K562 (cell line): ENCODE measurements around the gene PHYH.

Source experiments
- BCL6 ChIP-seq: fragments of 250-450 bp; sonication (Bioruptor Pico); IDR thresholded peaks from 2 replicates; pipeline ENCODE4 v1.4.0; 2020
- JUNB ChIP-seq: fragments of 450-650 bp; formaldehyde crosslinking; conservative IDR thresholded peaks from 2 replicates; pipeline ENCODE4 v1.4.0; 2020; ENCODE audit warnings: mild to moderate bottlenecking
- NRF1 ChIP-seq, 2 experiments: fragments of 450-650 bp; IDR thresholded peaks in 1 of 2; conservative IDR thresholded peaks in 1 of 2; 2 replicates each; pipeline ENCODE4 v1.6.1; 2014; ENCODE audit warnings: mild to moderate bottlenecking in 2 of 2
- TCF3 ChIP-seq: sonication (generic); formaldehyde crosslinking; IDR thresholded peaks from 2 replicates; pipeline ENCODE4 v1.4.0; 2020; ENCODE audit warnings: mild to moderate bottlenecking, missing genetic modification reagents
- ZBTB8A ChIP-seq: fragments of 450-650 bp; IDR thresholded peaks from 2 replicates; pipeline ENCODE4 v1.6.1; 2018; ENCODE audit warnings: mild to moderate bottlenecking, moderate library complexity; ENCODE audit not compliant: partially characterized antibody
- ZFPM2 ChIP-seq: fragments of 250-450 bp; sonication (Bioruptor Pico); IDR thresholded peaks from 2 replicates; pipeline ENCODE4 v1.5.1; 2022; ENCODE audit warnings: mild to moderate bottlenecking
- TF ChIP-seq, protein P1 (sequence below), 2 experiments: fragments of 450-650 bp; formaldehyde crosslinking in 1 of 2; IDR thresholded peaks; 2 replicates each; pipeline versions ENCODE4 v1.4.0 to v1.6.1; 2014 to 2020; ENCODE audit warnings: mild to moderate bottlenecking in 2 of 2, borderline replicate concordance in 1 of 2, low read depth in 1 of 2
- TF ChIP-seq, protein P2 (sequence below): fragments of 250-450 bp; sonication (Bioruptor Pico); IDR thresholded peaks from 2 replicates; pipeline ENCODE4 v1.5.1; 2021; ENCODE audit warnings: mild to moderate bottlenecking
- TF ChIP-seq, protein P3 (sequence below): sonication (generic); formaldehyde crosslinking; IDR thresholded peaks from 2 replicates; pipeline ENCODE4 v1.9.0; 2022; ENCODE audit warnings: mild to moderate bottlenecking, missing genetic modification reagents

DNA sequence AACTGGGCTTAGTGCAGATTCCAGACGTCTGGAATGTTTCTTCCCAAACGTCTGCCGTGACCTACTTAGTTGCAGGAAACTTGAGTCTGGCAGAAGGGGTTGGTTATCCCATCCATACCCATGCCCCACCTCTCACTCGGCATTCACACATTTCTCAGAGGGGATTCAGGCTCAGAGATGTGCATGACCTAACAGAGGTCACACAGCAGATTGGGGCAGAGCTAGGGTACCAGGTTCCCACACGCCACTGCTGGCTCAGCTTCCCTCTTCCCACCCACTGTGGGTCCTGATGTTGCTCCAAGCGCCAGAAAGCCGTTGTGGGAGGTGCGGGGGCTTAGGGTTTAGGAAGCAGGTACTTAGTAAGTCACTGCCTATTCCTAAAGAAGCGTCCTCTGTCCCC lies 68.7 kb downstream of the PHYH start:
- TF ChIP-seq NRF1 (conservative IDR thresholded peaks at IDR 0.05 in 1 of 2, IDR thresholded peaks at IDR 0.05 in 1 of 2) (no peak), ZFPM2 (CRISPR knock-in tag) (no peak), JUNB (CRISPR knock-in tag) (no peak), ZBTB8A (no peak), BCL6 (CRISPR knock-in tag) (no peak), TCF3 (no peak)
- TF ChIP-seq, protein P1, sequence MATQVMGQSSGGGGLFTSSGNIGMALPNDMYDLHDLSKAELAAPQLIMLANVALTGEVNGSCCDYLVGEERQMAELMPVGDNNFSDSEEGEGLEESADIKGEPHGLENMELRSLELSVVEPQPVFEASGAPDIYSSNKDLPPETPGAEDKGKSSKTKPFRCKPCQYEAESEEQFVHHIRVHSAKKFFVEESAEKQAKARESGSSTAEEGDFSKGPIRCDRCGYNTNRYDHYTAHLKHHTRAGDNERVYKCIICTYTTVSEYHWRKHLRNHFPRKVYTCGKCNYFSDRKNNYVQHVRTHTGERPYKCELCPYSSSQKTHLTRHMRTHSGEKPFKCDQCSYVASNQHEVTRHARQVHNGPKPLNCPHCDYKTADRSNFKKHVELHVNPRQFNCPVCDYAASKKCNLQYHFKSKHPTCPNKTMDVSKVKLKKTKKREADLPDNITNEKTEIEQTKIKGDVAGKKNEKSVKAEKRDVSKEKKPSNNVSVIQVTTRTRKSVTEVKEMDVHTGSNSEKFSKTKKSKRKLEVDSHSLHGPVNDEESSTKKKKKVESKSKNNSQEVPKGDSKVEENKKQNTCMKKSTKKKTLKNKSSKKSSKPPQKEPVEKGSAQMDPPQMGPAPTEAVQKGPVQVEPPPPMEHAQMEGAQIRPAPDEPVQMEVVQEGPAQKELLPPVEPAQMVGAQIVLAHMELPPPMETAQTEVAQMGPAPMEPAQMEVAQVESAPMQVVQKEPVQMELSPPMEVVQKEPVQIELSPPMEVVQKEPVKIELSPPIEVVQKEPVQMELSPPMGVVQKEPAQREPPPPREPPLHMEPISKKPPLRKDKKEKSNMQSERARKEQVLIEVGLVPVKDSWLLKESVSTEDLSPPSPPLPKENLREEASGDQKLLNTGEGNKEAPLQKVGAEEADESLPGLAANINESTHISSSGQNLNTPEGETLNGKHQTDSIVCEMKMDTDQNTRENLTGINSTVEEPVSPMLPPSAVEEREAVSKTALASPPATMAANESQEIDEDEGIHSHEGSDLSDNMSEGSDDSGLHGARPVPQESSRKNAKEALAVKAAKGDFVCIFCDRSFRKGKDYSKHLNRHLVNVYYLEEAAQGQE (IDR thresholded peaks at IDR 0.05; ENCODE audit: borderline replicate concordance): no peak
- TF ChIP-seq, protein P1 (CRISPR knock-in tag; IDR thresholded peaks at IDR 0.05; ENCODE audit: low read depth): no peak
- TF ChIP-seq, protein P2, sequence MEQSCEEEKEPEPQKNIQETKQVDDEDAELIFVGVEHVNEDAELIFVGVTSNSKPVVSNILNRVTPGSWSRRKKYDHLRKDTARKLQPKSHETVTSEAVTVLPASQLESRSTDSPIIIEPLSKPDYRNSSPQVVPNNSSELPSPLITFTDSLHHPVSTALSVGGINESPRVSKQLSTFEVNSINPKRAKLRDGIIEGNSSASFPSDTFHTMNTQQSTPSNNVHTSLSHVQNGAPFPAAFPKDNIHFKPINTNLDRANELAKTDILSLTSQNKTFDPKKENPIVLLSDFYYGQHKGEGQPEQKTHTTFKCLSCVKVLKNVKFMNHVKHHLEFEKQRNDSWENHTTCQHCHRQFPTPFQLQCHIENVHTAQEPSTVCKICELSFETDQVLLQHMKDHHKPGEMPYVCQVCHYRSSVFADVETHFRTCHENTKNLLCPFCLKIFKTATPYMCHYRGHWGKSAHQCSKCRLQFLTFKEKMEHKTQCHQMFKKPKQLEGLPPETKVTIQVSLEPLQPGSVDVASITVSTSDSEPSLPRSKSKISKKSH (CRISPR knock-in tag): no peak
- TF ChIP-seq, protein P3, sequence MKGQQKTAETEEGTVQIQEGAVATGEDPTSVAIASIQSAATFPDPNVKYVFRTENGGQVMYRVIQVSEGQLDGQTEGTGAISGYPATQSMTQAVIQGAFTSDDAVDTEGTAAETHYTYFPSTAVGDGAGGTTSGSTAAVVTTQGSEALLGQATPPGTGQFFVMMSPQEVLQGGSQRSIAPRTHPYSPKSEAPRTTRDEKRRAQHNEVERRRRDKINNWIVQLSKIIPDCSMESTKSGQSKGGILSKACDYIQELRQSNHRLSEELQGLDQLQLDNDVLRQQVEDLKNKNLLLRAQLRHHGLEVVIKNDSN: no peak
